HCT116 (cell line): Measurements from ENCODE around the gene HHAT. TPM values are rescaled to one million over a fixed set of nuclear protein-coding genes. Genes with fewer than 3 reads are reported as not detected.

Experiments
- ATAC-seq: fragments of 200-7000 bp; cut with Tn5 transposase; 2 replicates; pipeline ENCODE4 v1.9.1; 2020; ENCODE audit warnings: mild to moderate bottlenecking, moderate library complexity
- BruUV-seq: library from RNA; stranded (reverse); fragments of 400-500 nt; replicated peaks from 2 replicates; lab custom pipeline; 2021; lab: Mats Ljungman, UMichigan
- CTCF ChIA-PET: fragments of 300-600 bp; sonication (Branson Sonifier 250); formaldehyde crosslinking; loops from one replicate; lab custom pipeline; 2021; ENCODE audit warnings: antibody characterized with exemption; lab: Charles Lee
- POLR2A ChIA-PET: fragments of 300-600, 350-600 bp; sonication (Branson Sonifier 250); formaldehyde crosslinking; loops from one replicate; lab custom pipeline; 2021; ENCODE audit warnings: antibody characterized with exemption; lab: Charles Lee
- RAD21 ChIA-PET, 2 experiments: fragments of 300-600 bp; sonication (Branson Sonifier 250); formaldehyde crosslinking; loops; one replicate each; lab custom pipeline; 2023; ENCODE audit warnings: low total read pairs in 2 of 2; ENCODE audit not compliant: uncharacterized antibody in 2 of 2, unreplicated experiment in 2 of 2, low non-redundant PET in 1 of 2; lab: Charles Lee
- DNase-seq: peaks from one replicate; pipeline ENCODE4 v3.0.0-alpha.2; 2010; ENCODE audit warnings: low read depth, low spot score
- H2AFZ ChIP-seq: fragments of 200-600 bp; shearing (Covaris generic), sonication (generic); 2 replicates; pipeline ENCODE4 v1.6.1; 2017; ENCODE audit warnings: low read depth, mixed run types, mixed read lengths, antibody characterized with exemption, low read length; ENCODE audit not compliant: poor library complexity, severe bottlenecking
- H3K27ac ChIP-seq: 2 replicates; pipeline ENCODE4 v1.5.1; 2012; ENCODE audit warnings: low read depth, low read length
- H3K27me3 ChIP-seq: fragments of 200-600 bp; sonication (generic); 2 replicates; pipeline ENCODE4 v1.6.1; 2016; ENCODE audit warnings: mixed run types, low read length, mixed read lengths; ENCODE audit not compliant: insufficient read depth
- H3K36me3 ChIP-seq, 2 experiments: fragments of 200-500 bp in 1 of 2; fragments of 200-600 bp in 1 of 2; sonication (Bioruptor generic) in 1 of 2; sonication (generic) in 1 of 2; 2 replicates each; pipeline versions ENCODE4 v1.5.1 to v1.6.1; 2014 to 2016; ENCODE audit warnings: low read length in 2 of 2, inconsistent platforms in 1 of 2, mixed read lengths in 1 of 2, mixed run types in 1 of 2; ENCODE audit not compliant: insufficient read depth in 2 of 2, control insufficient read depth in 1 of 2
- H3K4me1 ChIP-seq, 2 experiments: fragments of 200-600 bp in 1 of 2; sonication (generic) in 1 of 2; 2 replicates each; pipeline versions ENCODE4 v1.5.1 to v1.6.1; 2012 to 2017; ENCODE audit warnings: low read length in 2 of 2, inconsistent platforms in 1 of 2, mild to moderate bottlenecking in 1 of 2, mixed read lengths in 1 of 2, mixed run types in 1 of 2, moderate library complexity in 1 of 2; ENCODE audit not compliant: insufficient read depth in 2 of 2, control insufficient read depth in 1 of 2
- H3K4me2 ChIP-seq: fragments of 200-600 bp; sonication (generic); 2 replicates; pipeline ENCODE4 v1.6.1; 2017; ENCODE audit warnings: mixed run types, low read length, mixed read lengths
- H3K4me3 ChIP-seq, 2 experiments: fragments of 200-600 bp in 1 of 2; sonication (generic) in 1 of 2; replicated peaks in 1 of 2; 2 replicates each; pipeline ENCODE4 v1.5.1; 2011 to 2016; ENCODE audit warnings: low read length in 2 of 2, control low read depth in 1 of 2, low read depth in 1 of 2, mild to moderate bottlenecking in 1 of 2, mixed read lengths in 1 of 2, mixed run types in 1 of 2
- H3K79me2 ChIP-seq: fragments of 200-600 bp; sonication (generic); 2 replicates; pipeline ENCODE4 v1.6.1; 2017; ENCODE audit warnings: mild to moderate bottlenecking, mixed run types, low read length, moderate library complexity, mixed read lengths; ENCODE audit not compliant: insufficient read depth
- H3K9ac ChIP-seq: fragments of 200-600 bp; sonication (generic); 2 replicates; pipeline ENCODE4 v1.6.1; 2016; ENCODE audit warnings: low read length, mixed read lengths
- H3K9me2 ChIP-seq: fragments of 200-600 bp; sonication (generic), shearing (Covaris generic); 2 replicates; pipeline ENCODE4 v1.6.1; 2017; ENCODE audit warnings: mixed run types, mild to moderate bottlenecking, moderate library complexity; ENCODE audit not compliant: insufficient read depth
- H3K9me3 ChIP-seq, 2 experiments: fragments of 200-500 bp in 1 of 2; fragments of 200-600 bp in 1 of 2; sonication (Bioruptor generic) in 1 of 2; sonication (generic) in 1 of 2; 2 replicates each; pipeline ENCODE4 v1.6.1; 2014 to 2017; ENCODE audit warnings: low read length in 2 of 2, mixed read lengths in 2 of 2, inconsistent platforms in 1 of 2, low read depth in 1 of 2, mild to moderate bottlenecking in 1 of 2, mixed run types in 1 of 2, moderate library complexity in 1 of 2; ENCODE audit not compliant: control insufficient read depth in 1 of 2, insufficient read depth in 1 of 2
- H4K20me1 ChIP-seq: fragments of 200-600 bp; sonication (generic), shearing (Covaris generic); 2 replicates; pipeline ENCODE4 v1.6.1; 2017; ENCODE audit warnings: mixed run types, mild to moderate bottlenecking, moderate library complexity; ENCODE audit not compliant: insufficient read depth
- ATF3 ChIP-seq: IDR thresholded peaks from 2 replicates; pipeline ENCODE4 v1.6.1; 2012
- EGR1 ChIP-seq: IDR thresholded peaks from 2 replicates; pipeline ENCODE4 v1.6.1; 2012; ENCODE audit warnings: low read depth
- ELF1 ChIP-seq: IDR thresholded peaks from 2 replicates; pipeline ENCODE4 v1.6.1; 2012; ENCODE audit warnings: low read depth, borderline replicate concordance
- EZH2 ChIP-seq: fragments of 200-600 bp; sonication (generic); IDR thresholded peaks from 2 replicates; pipeline ENCODE4 v1.6.1; 2017; ENCODE audit warnings: antibody characterized with exemption, mixed run types
- EZH2phosphoT487 ChIP-seq: fragments of 200-600 bp; IDR thresholded peaks from 2 replicates; pipeline ENCODE4 v1.6.1; 2018; ENCODE audit warnings: antibody characterized with exemption, borderline replicate concordance
- FOSL1 ChIP-seq: IDR thresholded peaks from 2 replicates; pipeline ENCODE4 v1.6.1; 2012; ENCODE audit warnings: low read depth
- POLR2A ChIP-seq: IDR thresholded peaks from 2 replicates; pipeline ENCODE4 v1.7.0; 2011; ENCODE audit warnings: borderline replicate concordance; ENCODE audit not compliant: insufficient read depth, insufficient read length; ENCODE audit errors: extremely low read depth
- REST ChIP-seq: IDR thresholded peaks from 2 replicates; pipeline ENCODE4 v1.6.1; 2012; ENCODE audit warnings: low read depth
- YY1 ChIP-seq: IDR thresholded peaks from 2 replicates; pipeline ENCODE4 v1.6.1; 2011; ENCODE audit warnings: low read length, low read depth, moderate library complexity, mild to moderate bottlenecking; ENCODE audit not compliant: insufficient replicate concordance; ENCODE audit errors: extremely low read depth
- ZBTB33 ChIP-seq: IDR thresholded peaks from 2 replicates; pipeline ENCODE4 v1.6.1; 2011; ENCODE audit warnings: mild to moderate bottlenecking, low read length, moderate library complexity; ENCODE audit not compliant: insufficient replicate concordance; ENCODE audit errors: extremely low read depth
- ZFX ChIP-seq: fragments of 450-650 bp; IDR thresholded peaks from 2 replicates; pipeline ENCODE4 v1.6.1; 2017
- intact Hi-C: fragments of 100-400 bp; cut with micrococcal nuclease; formaldehyde crosslinking; loops from 2 replicates; pipeline ENCODE4 v1.10.0; 2022
- total RNA-seq: library from RNA; stranded (reverse); gene quantifications from one replicate; pipeline ENCODE4 v1.2.1, GENCODE V29; 2021; ENCODE audit not compliant: unreplicated experiment

HHAT gene
- total RNA-seq, 1 experiment from 2014 or later: 2.7 TPM

- Histone ChIP-seq H3K9ac (no peak overlapping the region), H3K4me2 (no peak overlapping the region), H3K36me3 (no peaks in the 10 kb centered on the region)
- intact Hi-C loops: loop anchor here (10.0 kb wide), 1 partner anchor 886 kb away; no protein-coding TSS in a partner anchor
- TF ChIP-seq YY1: no peak
- TF ChIP-seq, all 23 proteins: peak for 0
- Histone ChIP-seq H2AFZ (no peak overlapping the region), H3K79me2 (no peaks in the 10 kb centered on the region), H3K4me3 (no peak overlapping the region), H3K9me3 (no peaks in the 10 kb centered on the region), H3K9me2 (no peaks in the 10 kb centered on the region), H3K27ac (no peak overlapping the region), H3K4me1 (no peaks in the 10 kb centered on the region), H3K27me3 (peaks cover under 1% of the 10 kb centered on the region; the same call in 1 of the 2 replicates), H4K20me1 (peaks cover 4% of the 10 kb centered on the region; the same call in 1 of the 2 replicates)
- ATAC-seq (no peak), DNase-seq (no peak)
- CTCF ChIA-PET: interaction anchor here (1.3 kb wide), 1 partner anchor 547 kb away, joined by 4 read pairs; no protein-coding TSS in a partner anchor
- BruUV-seq: no TSS peak
- RAD21 ChIA-PET: no interaction called here
- POLR2A ChIA-PET: no interaction called here
These were observed 260.2 kb downstream of the HHAT start for GRCh38 chr1:210588946-210589345.

- no peaks in the 10 kb centered on the region for H3K79me2 ChIP-seq
- H3K9me2 ChIP-seq: no peaks in the 10 kb centered on the region
- ChIA-PET POLR2A (no interaction called here), CTCF (no interaction called here), RAD21 (no interaction called here)
- no peaks in the 10 kb centered on the region for H3K4me1 ChIP-seq
- ATAC-seq (no peak), DNase-seq (no peak)
- H3K4me3 ChIP-seq: no peak overlapping the region
- H3K9ac ChIP-seq: no peak overlapping the region
- peaks cover 4% of the 10 kb centered on the region; the same call in 1 of the 2 replicates for H4K20me1 ChIP-seq
- intact Hi-C loops: no loop called here
- H2AFZ ChIP-seq: no peak overlapping the region
- no TSS peak for BruUV-seq
- no peak overlapping the region for H3K4me2 ChIP-seq
- H3K27me3 ChIP-seq: peaks cover 3% of the 10 kb centered on the region; the same call in 1 of the 2 replicates
- H3K36me3 ChIP-seq: no peaks in the 10 kb centered on the region
- no peak overlapping the region for H3K27ac ChIP-seq
- no peaks in the 10 kb centered on the region for H3K9me3 ChIP-seq
- TF ChIP-seq ZBTB33: no peak
- no peak for TF ChIP-seq EZH2
- TF ChIP-seq FOSL1: no peak
- no peak for TF ChIP-seq REST
- TF ChIP-seq EGR1: no peak
- TF ChIP-seq EZH2phosphoT487: no peak
- TF ChIP-seq POLR2A: no peak
- no peak for TF ChIP-seq ATF3
- no peak for TF ChIP-seq ZFX
- no peak for TF ChIP-seq ELF1
- no peak for TF ChIP-seq YY1
These were observed 262.5 kb downstream of the HHAT start for GRCh38 chr1:210591214-210591613.
